Mesenchymal stem cell (in vitro differentiated cells and primary cell): ENCODE data around the gene ACAD10.
A peak's percentile ranks its signal among the peaks of the same experiment; 100 is the strongest.
"Not testable (repeated sequence)": the region's sequence is repeated elsewhere in the genome, so short reads cannot be mapped to it uniquely, and the experiment has no call there.

Experiments
- DNase-seq: peaks from one replicate; pipeline ENCODE4 v3.0.0-alpha.2; 2013
- H2AFZ ChIP-seq: one replicate; pipeline ENCODE4 v1.6.1; 2013; ENCODE audit warnings: low read depth, mild to moderate bottlenecking, control low read depth, inconsistent platforms, low read length, moderate library complexity
- H2AK5ac ChIP-seq: 2 replicates; pipeline ENCODE4 v1.6.1; 2013; ENCODE audit warnings: low read length, moderate library complexity, mild to moderate bottlenecking, inconsistent platforms; ENCODE audit not compliant: severe bottlenecking
- H2BK120ac ChIP-seq: one replicate; pipeline ENCODE4 v1.6.1; 2013; ENCODE audit warnings: low read depth, mild to moderate bottlenecking, inconsistent platforms, low read length, moderate library complexity
- H2BK12ac ChIP-seq, 2 experiments: one replicate each; pipeline ENCODE4 v1.6.1; 2013; ENCODE audit warnings: inconsistent platforms in 2 of 2, low read length in 2 of 2, mild to moderate bottlenecking in 2 of 2, moderate library complexity in 2 of 2, control low read depth in 1 of 2
- H2BK15ac ChIP-seq: one replicate; pipeline ENCODE4 v1.6.1; 2013; ENCODE audit warnings: mild to moderate bottlenecking, low read depth, inconsistent platforms; ENCODE audit not compliant: poor library complexity, severe bottlenecking
- H2BK5ac ChIP-seq: 2 replicates; pipeline ENCODE4 v1.6.1; 2013; ENCODE audit warnings: low read depth, mild to moderate bottlenecking, low read length, control low read depth, inconsistent platforms; ENCODE audit not compliant: poor library complexity, severe bottlenecking
- H3K14ac ChIP-seq, 2 experiments: one replicate each; pipeline ENCODE4 v1.6.1; 2013; ENCODE audit warnings: inconsistent platforms in 2 of 2, low read length in 2 of 2, control low read depth in 1 of 2, mild to moderate bottlenecking in 1 of 2, moderate library complexity in 1 of 2
- H3K18ac ChIP-seq, 2 experiments: one replicate each; pipeline ENCODE4 v1.6.1; 2013; ENCODE audit warnings: inconsistent platforms in 2 of 2, low read length in 2 of 2, control low read depth in 1 of 2, low read depth in 1 of 2, mild to moderate bottlenecking in 1 of 2
- H3K23ac ChIP-seq, 2 experiments: one replicate each; pipeline ENCODE4 v1.6.1; 2013; ENCODE audit warnings: inconsistent platforms in 2 of 2, low read length in 2 of 2, mild to moderate bottlenecking in 2 of 2, moderate library complexity in 2 of 2, control low read depth in 1 of 2
- H3K27ac ChIP-seq: 2 replicates; pipeline ENCODE4 v1.5.1; 2013; ENCODE audit warnings: mild to moderate bottlenecking, moderate library complexity, low read length, control low read depth, inconsistent platforms; ENCODE audit not compliant: poor library complexity, severe bottlenecking
- H3K27me3 ChIP-seq, 2 experiments: 2 replicates each; pipeline versions ENCODE4 v1.6.1 to v1.7.0; 2013; ENCODE audit warnings: low read length in 2 of 2, mild to moderate bottlenecking in 2 of 2, moderate library complexity in 2 of 2, control low read depth in 1 of 2, inconsistent platforms in 1 of 2; ENCODE audit not compliant: control insufficient read depth in 1 of 2, insufficient read depth in 1 of 2
- H3K36me3 ChIP-seq, 2 experiments: 2 replicates each; pipeline versions ENCODE4 v1.6.1 to v1.7.0; 2013; ENCODE audit warnings: low read length in 2 of 2, control low read depth in 1 of 2, inconsistent platforms in 1 of 2, low read depth in 1 of 2, mild to moderate bottlenecking in 1 of 2; ENCODE audit not compliant: insufficient read depth in 2 of 2, control insufficient read depth in 1 of 2
- H3K4ac ChIP-seq, 2 experiments: one replicate each; pipeline ENCODE4 v1.6.1; 2013; ENCODE audit warnings: inconsistent platforms in 2 of 2, low read length in 2 of 2, mild to moderate bottlenecking in 2 of 2, moderate library complexity in 2 of 2, control low read depth in 1 of 2, low read depth in 1 of 2
- H3K4me1 ChIP-seq: 2 replicates; pipeline ENCODE4 v1.6.1; 2013; ENCODE audit warnings: low read depth, low read length, control low read depth; ENCODE audit not compliant: control insufficient read depth, insufficient read depth
- H3K4me2 ChIP-seq: 2 replicates; pipeline ENCODE4 v1.6.1; 2013; ENCODE audit warnings: low read length, mild to moderate bottlenecking, inconsistent platforms; ENCODE audit not compliant: poor library complexity, severe bottlenecking
- H3K4me3 ChIP-seq, 2 experiments: 2 replicates each; pipeline versions ENCODE4 v1.5.1 to v1.7.0; 2013; ENCODE audit warnings: low read length in 2 of 2, mild to moderate bottlenecking in 2 of 2, control low read depth in 1 of 2, low read depth in 1 of 2; ENCODE audit not compliant: insufficient read depth in 1 of 2
- H3K79me1 ChIP-seq: replicated peaks from 2 replicates; pipeline ENCODE4 v1.6.1; 2013; ENCODE audit warnings: mild to moderate bottlenecking, control low read depth, low read length, inconsistent platforms; ENCODE audit not compliant: poor library complexity, severe bottlenecking
- H3K9ac ChIP-seq: 2 replicates; pipeline ENCODE4 v1.7.0; 2013; ENCODE audit warnings: mild to moderate bottlenecking, low read length, moderate library complexity
- H3K9me3 ChIP-seq: 2 replicates; pipeline ENCODE4 v1.7.0; 2013; ENCODE audit warnings: mild to moderate bottlenecking, low read length; ENCODE audit not compliant: control insufficient read depth
- H4K8ac ChIP-seq: one replicate; pipeline ENCODE4 v1.6.1; 2013; ENCODE audit warnings: inconsistent platforms, mild to moderate bottlenecking, low read length, moderate library complexity
- H4K91ac ChIP-seq: one replicate; pipeline ENCODE4 v1.6.1; 2013; ENCODE audit warnings: mild to moderate bottlenecking, low read length, inconsistent platforms
- WGBS: methylation state at CpG from one replicate; pipeline ENCODE4 v1.1.7; 2013; ENCODE audit warnings: mixed read lengths; 5-methylcytosine and 5-hydroxymethylcytosine counted together

The ACAD10 gene

DNA sequence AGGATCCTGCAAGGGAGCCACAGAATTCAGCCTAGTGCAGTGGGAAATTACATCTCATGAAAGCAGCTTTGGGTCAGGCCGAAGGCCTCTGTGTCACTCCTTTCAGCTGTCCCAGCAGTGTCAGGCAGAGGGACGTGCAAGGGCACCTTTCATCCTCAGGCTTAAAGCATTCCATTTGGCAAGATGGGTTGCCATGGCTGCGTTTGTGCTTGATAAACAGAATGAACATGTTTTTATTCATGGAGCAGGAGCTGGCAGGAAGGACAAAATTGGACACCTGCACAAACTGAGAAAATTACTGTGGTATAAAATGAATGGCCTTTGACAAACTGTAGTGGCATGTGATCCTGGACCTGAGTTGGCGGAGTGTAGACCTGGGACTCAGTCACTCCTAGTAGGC, 29.4 kb downstream of the ACAD10 start:
- Histone ChIP-seq H3K27me3 (no peaks in the 10 kb centered on the region), H3K4me1 (peaks cover 3% of the 10 kb centered on the region), H3K79me1 (no peaks in the 10 kb centered on the region), H3K9ac (no peak overlapping the region), H2AFZ (no peak overlapping the region), H2BK5ac (no peak overlapping the region), H3K27ac (no peak overlapping the region), H2BK12ac (no peak overlapping the region), H2BK15ac (no peak overlapping the region), H3K9me3 (no peaks in the 10 kb centered on the region), H3K36me3 (peaks cover 39 to 45% of the 10 kb centered on the region in 2 experiments), H3K14ac (no peak overlapping the region), H3K23ac (no peak overlapping the region), H4K91ac (no peak overlapping the region), H3K4me3 (no peak overlapping the region), H3K18ac (no peak overlapping the region), H2BK120ac (no peak overlapping the region), H4K8ac (no peak overlapping the region), H3K4me2 (no peak overlapping the region), H2AK5ac (no peak overlapping the region), H3K4ac (no peak overlapping the region)
- 93% methylated on average over 4 of the region's 4 CpGs for WGBS
- DNase-seq = peak; percentile 22

DNA sequence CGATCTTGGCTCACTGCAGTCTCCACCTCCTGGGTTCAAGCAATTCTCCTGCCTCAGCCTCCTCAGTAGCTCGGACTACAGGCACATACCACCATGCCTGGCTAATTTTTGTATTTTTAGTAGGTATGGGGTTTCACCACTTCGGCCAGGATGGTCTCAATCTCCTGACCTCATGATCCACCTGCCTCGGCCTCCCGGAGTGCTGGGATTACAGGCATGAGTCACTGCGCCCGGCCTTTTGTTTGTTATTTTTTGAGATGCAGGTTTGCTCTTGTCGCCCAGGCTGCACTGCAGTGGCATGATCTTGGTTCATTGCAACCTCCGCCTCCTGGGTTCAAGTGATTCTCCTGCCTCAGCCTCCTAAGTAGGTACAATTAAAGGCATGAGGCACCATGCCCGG, 33.5 kb downstream of the ACAD10 start:
- not testable (repeated sequence) for H3K27ac ChIP-seq, H3K4me2 ChIP-seq, H2AFZ ChIP-seq, H2BK5ac ChIP-seq, H2BK15ac ChIP-seq, H3K4me1 ChIP-seq, H4K91ac ChIP-seq, H2BK120ac ChIP-seq, H4K8ac ChIP-seq, DNase-seq, H3K27me3 ChIP-seq, H3K14ac ChIP-seq, H3K79me1 ChIP-seq, H3K9ac ChIP-seq, H2AK5ac ChIP-seq, H3K4ac ChIP-seq, H3K9me3 ChIP-seq, H3K18ac ChIP-seq, H3K4me3 ChIP-seq, H2BK12ac ChIP-seq, H3K23ac ChIP-seq
- WGBS = 84% methylated on average over 10 of the region's 10 CpGs
- peaks cover 31 to 35% of the 10 kb centered on the region in 2 experiments for H3K36me3 ChIP-seq

DNA sequence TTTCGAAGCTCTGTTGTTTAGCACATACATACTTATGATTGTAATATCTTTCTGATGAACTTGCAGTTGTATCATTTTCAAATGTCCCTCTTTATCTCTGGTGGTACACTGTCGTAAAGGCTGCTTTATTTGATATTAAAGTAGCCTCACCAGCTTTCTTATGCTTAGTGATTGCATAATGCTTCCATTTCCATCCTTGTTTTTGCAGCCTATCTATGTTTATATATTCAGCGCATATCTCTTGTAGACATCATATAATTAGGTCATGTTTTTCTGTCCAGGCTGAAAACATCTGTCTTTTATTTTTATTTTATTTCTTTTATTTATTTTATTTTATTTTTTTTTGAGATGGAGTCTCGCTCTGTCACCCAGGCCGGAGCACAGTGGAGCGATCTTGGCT, 34.6 kb downstream of the ACAD10 start:
- Histone ChIP-seq H3K36me3 (peaks cover 27 to 32% of the 10 kb centered on the region in 2 experiments), H3K4ac (no peak overlapping the region), H2AFZ (no peak overlapping the region), H3K4me2 (no peak overlapping the region), H2BK120ac (no peak overlapping the region), H3K18ac (no peak overlapping the region), H3K79me1 (no peaks in the 10 kb centered on the region), H2AK5ac (no peak overlapping the region), H3K9me3 (no peaks in the 10 kb centered on the region), H3K4me3 (no peak overlapping the region), H3K4me1 (peaks cover 3% of the 10 kb centered on the region), H2BK12ac (no peak overlapping the region), H2BK15ac (no peak overlapping the region), H3K27me3 (no peaks in the 10 kb centered on the region), H3K14ac (no peak overlapping the region), H4K8ac (no peak overlapping the region), H4K91ac (no peak overlapping the region), H3K27ac (no peak overlapping the region), H3K23ac (no peak overlapping the region), H2BK5ac (no peak overlapping the region), H3K9ac (no peak overlapping the region)
- WGBS = 100% methylated on average over 4 of the region's 6 CpGs
- no peak for DNase-seq

DNA sequence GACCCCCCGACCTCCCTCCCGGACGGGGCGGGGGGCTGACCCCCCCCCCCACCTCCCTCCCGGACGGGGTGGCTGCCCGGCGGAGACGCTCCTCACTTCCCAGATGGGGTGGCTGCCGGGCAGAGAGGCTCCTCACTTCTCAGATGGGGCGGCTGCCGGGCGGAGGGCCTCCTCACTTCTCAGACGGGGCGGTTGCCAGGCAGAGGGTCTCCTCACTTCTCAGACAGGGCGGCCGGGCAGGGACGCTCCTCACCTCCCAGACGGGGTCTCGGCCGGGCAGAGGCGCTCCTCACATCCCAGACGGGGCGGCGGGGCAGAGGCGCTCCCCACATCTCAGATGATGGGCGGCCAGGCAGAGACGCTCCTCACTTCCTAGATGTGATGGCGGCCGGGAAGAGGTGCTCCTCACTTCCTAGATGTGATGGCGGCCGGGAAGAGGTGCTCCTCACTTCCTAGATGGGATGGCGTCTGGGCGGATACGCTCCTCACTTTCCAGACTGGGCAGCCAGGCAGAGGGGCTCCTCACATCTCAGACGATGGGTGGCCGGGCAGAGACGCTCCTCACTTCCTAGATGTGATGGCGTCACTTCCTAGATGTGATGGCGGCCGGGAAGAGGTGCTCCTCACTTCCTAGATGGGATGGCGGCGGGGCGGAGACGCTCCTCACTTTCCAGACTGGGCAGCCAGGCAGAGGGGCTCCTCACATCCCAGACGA, 38.0 kb downstream of the ACAD10 start:
- H3K18ac ChIP-seq, H3K79me1 ChIP-seq, H2AK5ac ChIP-seq, H3K23ac ChIP-seq, H4K91ac ChIP-seq, H2BK15ac ChIP-seq, H3K14ac ChIP-seq, H2BK120ac ChIP-seq, H3K4ac ChIP-seq, H2BK12ac ChIP-seq, H2AFZ ChIP-seq, H2BK5ac ChIP-seq, H3K9me3 ChIP-seq, H3K27ac ChIP-seq, DNase-seq, H3K4me2 ChIP-seq, H3K27me3 ChIP-seq, H3K4me1 ChIP-seq, H3K4me3 ChIP-seq, H3K9ac ChIP-seq, H4K8ac ChIP-seq: not testable (repeated sequence)
- peaks cover 22 to 39% of the 10 kb centered on the region in 2 experiments for H3K36me3 ChIP-seq
- 97% methylated on average over 34 of the region's 46 CpGs for WGBS
